Stimulated activated CD8-positive, alpha-beta memory T cell treated with anti-CD3 and anti-CD28 coated beads, Interleukin-7, amount 100 ng/mL, for 24 hours (primary cell): ENCODE measurements around the gene CNTLN.
"Not testable (repeated sequence)": the region's sequence is repeated elsewhere in the genome, so short reads cannot be mapped to it uniquely, and the experiment has no call there.

Source experiments
- DNase-seq: peaks from one replicate; pipeline ENCODE4 v3.0.0-alpha.2; 2020; ENCODE audit warnings: low read depth

Gene CNTLN

DNA sequence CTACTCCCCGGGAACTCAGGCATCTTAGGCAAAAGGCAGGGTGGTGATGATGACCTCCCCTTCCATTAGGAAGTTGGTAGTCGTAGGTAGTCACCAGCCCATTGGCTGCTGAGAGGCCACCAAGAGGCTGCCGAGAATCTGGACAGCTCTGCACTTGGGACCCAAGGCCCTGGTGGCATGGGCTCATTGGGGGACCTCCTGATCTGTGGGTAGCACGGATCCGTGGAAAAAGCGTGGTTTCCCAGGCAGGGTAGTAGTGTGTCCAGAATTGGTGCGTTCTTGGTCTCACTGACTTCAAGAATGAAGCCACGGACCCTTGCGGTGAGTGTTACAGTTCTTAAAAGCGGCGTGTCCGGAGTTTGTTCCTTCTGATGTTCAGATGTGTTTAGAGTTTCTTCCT, 158.8 kb downstream of the CNTLN start:
- DNase-seq: no peak

DNA sequence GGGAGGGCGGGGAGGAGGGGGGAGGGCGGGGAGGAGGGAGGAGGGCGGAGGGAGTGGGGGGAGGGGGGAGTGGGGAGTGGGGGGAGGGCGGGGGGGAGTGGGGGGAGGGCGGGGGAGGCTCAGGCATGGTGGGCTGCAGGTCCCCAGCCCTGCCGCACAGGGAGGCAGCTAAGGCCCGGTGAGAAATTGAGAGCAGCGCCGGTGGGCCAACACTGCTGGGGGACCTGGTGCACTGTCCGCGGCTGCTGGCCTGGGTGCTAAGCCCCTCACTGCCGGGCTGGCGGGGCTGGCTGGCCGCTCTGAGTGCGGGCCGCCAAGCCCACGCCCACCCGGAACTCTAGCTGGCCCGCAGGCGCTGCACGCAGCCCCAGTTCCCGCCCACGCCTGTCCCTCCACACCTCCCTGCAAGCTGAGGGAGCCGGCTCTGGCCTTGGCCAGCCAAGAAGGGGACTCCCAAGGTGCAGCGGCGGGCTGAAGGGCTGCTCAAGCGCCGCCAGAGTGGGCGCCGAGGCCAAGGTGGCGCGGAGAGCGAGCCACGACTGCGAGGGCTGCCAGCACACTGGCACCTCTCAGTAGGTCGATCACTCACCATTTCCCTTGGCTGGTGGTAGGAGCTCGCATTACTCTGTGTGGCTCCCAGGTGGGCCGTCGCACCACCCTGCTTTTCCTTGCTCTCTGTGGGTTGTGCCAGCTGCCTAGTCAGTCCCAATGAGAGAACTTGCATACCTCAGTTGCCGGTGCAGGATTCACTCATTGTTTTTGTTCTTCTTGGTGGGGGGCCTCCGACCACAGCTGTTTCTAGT, 160.2 kb downstream of the CNTLN start:
- no peak for DNase-seq

DNA sequence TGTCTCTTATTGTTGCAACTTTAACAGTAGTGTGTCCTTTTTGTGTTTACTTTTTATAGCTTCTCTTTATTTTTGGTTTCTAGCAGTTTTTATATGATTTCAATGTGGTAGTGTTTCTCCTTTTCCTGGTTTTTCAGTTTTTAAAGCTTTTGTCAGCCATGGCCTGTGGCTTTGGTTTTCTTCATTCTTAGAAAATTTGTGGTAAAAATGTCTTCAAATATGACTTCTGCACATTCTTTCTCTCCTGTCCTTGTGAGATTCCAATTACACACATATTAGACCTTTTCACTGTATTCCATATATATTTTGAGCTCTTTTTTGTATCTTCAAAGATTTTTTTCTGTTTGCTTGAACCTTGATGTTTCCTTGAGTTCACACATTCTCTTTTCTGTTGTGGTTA, 180.5 kb downstream of the CNTLN start:
- DNase-seq: no peak

DNA sequence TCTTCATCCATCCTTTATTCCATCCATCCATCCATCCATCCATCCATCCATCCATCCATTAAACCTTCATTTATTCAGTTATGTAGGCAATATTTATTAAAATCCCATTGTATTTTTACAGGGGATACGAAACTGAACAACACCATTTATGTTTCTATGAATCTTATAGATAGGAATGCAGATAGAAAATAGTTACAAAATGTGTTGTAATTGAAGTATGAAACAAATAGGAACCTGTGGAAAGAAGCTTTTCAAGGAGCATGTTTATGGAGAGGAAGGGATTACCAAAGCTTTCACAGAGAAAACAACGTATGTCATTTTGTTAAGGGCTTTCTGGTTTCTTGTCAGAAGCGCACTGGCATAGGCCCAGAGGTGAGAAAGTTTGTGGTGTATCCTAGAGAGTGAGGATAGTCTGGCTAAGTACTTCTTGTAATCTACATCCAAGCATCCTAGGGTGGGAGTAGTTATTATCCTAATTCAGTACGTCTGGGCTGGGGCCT, 184.0 kb downstream of the CNTLN start:
- DNase-seq: no peak

DNA sequence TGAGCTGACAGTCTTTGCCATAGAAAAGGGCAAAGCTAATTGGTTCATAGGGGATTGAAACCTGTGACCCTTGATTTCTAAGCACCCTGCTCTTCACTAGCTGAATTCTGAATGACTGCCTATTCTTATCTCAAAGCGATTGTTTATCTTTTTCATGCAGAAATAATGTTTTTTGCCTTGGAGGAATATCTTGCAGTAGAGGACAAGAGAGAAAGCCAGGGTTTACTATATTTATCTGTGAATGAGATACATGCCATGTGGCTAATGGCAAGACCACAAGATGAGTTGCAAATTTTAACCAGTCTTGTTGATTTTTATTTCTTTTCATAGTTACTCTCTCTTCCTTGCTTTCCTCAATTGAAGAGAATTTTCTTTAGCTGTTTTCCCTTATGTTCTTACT, 185.0 kb downstream of the CNTLN start:
- DNase-seq: no peak

DNA sequence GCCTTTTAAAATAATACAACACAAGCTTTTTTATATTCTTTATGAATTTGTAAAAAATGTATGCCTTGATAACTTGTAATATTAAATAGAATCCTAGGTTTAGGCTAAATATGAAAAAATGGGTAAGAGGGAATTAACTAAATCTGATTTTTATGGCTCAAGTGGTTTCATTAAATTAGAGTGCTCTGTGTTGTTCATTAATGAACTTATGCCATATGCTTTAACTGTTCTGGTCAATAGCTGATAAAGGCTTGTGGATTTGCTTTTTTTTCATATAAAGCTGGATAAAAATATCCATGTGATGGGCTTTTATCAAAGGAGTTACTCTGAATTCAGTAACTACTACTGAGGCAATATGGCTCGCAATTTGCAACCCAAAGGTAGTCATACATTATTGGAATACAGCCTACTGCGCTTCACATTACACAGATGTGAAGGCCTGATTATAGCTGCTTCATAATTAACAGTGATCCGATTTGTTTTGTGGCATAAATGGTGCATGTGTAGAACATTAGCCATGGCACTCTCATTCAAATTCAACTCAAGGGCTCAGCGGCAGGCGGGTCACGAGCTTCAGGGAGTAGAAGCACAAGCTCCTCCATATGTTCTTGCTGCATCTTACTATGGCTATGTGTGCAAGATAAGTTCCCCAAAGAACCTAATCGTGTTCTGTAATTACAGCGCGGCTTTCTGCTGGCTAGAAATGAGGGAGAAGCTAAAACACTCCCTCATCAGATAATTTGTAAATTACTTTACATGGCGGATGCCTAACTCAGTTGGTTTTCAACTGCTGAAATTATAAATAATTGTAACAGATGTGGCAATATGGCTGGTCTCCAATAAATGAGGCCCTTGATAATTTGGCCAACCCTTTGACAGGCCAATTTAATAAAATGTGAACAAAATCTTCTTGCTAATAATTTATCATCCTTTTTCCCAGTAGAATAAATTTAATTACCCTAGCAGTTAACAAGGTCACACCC, 188.3 kb downstream of the CNTLN start:
- no peak for DNase-seq

DNA sequence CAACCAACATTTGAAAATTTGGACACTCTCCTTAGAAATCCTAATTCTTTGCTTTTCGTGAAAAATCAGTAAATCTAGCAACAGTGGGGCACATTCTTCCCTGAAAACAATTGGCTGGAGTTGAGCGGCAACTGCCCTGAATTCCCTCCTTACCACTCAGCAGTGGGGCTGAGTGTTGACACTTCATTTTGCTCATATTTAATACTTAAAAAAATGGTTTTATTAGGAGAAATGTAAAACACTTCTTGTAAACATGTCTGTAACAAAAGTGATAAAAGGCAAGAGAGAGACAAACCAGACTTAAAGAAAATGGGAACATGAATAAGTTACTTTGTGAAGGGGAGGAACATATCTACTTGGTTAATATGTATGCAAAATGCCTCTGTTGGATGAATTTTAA, 193.5 kb downstream of the CNTLN start:
- DNase-seq: no peak

DNA sequence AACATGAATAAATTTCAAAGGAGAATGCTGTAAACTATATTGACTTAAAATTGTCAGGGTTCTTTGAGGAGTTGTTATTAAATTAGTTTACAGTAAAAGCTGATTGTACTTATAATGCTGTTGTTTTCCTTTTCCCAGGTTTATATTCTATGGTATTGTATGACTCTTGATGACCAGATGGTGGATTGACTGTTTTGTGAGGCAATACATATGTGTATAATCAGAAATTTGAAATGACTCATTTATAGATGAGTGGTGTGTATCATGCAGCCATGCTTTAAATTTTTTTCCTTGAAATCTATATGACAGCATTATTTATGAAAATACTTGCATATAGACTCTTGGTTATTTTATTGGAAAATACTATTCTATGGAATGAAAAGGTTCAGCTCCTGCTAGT, 195.3 kb downstream of the CNTLN start:
- DNase-seq: no peak

DNA sequence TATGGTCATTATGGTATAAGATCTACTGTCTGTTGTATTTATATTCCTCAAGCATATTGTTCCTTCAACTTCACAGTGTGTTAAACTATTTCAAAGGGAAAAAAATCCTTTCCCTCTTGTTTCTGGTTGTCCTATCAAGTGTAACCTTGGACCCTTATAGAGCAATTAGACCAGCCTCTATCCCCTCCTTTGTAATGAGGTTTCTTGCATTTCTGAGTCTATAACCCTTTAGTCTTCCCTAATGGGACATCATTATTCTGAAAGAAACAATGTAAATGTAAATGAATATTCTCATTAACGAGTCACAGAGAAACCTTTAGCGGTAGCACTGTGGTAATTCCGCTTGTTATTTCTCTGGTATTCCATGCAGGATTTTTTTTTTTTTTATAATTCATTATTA, 197.3 kb downstream of the CNTLN start:
- no peak for DNase-seq

DNA sequence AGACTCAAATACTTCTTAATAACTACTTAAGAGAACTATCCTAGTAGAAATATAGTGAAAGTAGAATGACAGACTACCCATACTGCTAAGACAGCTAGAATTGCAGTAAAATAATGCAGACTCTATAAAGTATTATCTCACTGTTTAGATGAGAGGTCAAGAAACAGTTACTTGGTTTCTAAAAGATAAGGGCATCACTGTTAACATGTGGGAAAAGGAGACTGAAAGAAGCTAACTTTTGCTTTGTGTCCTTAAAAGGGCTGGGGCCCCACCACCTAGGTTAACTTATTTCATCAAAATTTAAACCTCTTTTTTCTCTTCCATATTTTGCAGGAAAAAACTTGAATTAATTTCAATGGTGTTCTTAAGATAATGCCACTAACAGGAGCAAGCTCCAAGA, 204.3 kb downstream of the CNTLN start:
- DNase-seq: no peak

DNA sequence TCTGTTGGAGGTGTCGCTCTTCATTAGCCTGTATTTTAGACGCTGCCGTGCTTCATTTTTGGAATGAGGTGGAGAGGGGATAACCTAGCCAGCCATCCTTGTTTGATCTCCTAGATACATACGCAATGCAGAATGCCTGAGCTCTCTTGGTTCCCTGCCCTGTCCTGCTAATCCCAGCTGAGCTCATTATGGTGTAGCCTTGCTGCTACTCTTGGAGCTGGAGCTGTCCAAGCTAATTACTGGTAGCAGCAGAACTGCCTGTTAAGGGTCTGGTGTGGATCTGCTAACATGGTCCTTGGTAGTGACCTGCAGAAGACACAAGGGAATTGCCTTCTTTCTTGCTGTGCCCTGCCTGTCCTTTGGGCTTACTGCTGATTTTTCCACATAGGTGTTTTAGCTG, 207.9 kb downstream of the CNTLN start:
- no peak for DNase-seq

DNA sequence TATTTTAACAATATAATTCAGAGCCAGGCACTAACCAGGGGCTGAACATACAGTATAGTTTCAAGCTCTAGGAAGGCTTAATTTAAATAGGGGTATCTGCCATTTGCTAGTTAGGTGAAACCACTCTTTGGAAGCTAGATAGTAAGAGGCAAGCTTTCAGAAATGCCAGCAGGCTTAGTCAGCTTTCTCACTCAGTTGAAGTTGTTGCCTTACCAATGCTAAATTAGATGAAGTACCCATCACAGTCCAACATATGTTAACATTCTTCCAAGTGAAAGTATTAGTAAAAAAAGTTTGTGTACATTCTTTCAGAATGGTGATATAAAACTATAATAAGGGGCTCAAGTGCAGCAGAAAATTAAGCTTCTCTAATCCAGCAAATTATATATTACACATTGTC, 215.0 kb downstream of the CNTLN start:
- DNase-seq: no peak

DNA sequence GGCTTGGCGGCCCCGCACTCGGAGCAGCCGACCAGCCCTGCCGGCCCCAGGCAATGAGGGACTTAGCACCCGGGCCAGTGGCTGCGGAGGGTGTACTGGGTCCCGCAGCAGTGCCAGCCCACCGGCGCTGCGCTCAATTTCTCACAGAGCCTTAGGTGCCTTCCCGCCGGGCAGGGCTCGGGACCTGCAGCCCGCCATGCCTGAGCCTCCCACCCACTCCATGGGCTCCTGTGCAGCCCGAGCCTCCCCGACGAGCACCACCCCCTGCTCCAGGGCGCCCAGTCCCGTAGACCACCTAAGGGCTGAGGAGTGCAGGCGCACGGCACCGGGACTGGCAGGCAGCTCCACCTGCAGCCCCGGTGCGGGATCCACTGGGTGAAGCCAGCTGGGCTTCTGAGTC, 219.2 kb downstream of the CNTLN start:
- not testable (repeated sequence) for DNase-seq

DNA sequence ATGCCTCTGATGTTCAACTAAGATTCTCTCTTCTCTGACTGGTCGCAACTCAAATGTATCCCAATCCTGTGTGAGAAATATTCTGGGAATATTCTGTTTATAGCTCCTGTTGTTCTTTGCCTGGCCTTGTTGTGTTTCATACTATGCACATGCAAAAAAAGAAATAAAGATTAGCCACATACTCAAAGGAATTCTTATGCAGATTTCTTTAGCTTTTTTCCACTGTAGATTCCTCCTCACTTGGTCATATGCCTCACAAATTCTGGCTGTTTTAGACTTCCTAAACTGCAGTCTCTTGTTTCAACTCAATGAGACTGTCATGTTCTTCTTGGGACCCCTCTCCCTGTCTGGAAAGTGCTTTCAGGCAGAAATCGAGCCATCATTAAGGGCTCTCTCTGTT, 226.5 kb downstream of the CNTLN start:
- DNase-seq: no peak

DNA sequence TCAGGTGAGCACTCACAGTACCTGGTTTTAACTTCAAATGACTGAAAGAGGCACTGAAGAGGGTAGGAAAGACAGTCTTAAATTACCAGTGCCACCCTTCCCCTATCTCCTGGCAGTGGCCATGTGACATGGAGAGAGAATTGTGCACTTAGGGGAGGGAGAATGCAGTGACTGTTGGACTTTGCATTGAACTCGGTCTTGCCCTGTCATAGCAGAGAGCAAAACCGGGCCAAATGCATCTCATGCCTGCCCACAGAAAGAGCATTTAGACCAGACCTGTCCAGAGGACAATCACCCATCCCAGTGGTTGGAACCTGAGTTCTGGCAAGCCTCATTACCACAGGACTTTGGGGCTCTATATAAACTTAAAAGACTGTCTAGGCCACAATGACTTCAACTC, 232.2 kb downstream of the CNTLN start:
- DNase-seq: no peak

DNA sequence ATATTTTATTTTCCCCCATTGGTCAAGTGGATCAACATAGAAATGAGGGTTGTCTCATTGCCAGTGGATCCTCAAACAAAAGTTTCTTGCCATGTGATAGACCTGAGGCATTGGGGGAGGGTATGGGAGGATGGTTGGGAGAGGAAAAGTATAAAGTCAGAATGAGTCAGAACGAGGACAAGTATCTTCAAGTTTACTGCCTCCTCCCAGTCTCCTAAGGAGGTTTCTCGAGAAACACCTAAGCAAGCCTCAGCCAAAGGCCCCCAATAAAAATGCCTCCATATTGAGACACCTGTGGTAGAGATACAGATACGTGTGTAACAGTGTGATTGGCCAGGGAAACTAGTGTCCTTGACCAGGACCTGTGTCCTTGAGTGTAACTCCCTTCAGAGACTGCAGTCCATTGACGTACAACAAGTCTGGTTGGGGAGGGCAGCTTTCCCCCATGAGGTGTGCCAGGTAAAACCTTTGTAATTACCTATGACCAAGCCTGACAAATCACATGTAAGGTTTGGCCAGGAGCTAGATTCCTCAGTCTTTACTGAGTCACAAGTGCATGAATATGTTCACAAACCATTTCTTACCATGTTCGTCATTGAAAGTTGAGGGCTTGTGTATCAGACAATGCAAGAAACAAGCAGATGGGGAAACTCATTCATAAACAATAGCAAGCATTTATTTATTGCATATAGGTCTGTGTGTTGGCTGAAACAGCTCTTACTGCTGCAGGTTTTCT, 245.5 kb downstream of the CNTLN start:
- no peak for DNase-seq

DNA sequence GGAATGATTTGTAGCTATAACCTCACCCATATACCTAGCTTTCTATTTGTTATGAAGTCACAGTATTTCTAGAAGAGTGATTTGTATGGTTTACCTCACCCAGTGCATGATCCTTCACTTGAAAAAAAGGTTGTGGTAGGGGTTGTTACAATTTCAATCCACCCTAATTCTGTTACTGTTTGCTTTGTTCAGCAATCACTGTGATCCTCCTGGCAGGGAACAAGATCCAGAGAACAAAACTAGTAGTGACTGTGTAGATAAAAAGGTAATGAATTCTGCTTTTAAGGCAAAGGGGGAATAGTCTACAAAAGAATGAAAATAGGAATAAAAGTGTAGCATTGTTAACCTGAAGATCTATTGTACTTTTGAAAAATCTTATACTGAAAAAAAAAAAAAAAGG, 252.7 kb downstream of the CNTLN start:
- no peak for DNase-seq

DNA sequence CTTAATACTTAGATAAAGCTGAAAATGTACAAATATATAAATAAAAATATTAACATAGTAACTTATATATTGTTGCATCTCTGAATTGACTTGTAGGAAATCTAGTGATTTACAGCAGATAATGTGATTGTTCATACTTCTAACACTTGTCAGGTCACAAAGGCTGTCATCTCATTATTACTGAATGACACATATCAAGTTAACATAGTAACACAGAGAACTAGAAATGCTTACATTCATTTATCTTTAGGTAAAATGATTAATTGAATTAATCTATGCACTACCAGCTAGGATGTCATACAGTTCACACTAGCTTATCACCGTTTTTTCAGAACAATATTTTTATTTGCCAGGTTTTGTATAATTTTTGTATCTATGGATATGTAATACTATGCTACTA, 254.2 kb downstream of the CNTLN start:
- no peak for DNase-seq

DNA sequence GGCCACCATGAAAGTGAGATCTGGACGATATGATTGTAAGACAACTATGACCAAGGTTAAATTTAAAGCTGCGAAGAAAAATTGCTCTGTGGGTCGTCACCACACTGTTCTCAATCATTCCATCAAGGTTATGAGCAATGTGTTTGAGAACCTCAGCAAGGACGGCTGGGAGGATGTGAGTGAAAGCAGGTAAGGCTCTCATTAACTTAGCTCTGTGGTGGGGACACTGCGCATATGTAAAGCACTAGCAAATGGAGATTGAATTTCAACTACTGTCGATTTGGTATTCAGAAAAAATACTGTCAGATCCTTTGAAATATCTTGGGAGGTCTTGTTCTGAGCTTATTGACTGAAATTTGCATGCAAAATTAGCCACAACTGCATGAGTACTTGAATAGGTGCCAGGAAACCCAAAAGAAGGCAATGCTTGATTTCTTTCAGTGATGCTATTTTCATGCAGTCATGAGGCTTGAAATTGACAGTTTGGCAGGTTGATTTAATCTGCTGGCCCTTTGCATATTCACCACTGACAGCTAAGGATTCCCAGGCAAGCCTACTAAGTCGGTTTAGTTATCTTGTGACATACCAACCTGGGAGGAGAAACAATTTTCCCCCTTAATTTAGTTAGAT, 260.2 kb downstream of the CNTLN start:
- no peak for DNase-seq

DNA sequence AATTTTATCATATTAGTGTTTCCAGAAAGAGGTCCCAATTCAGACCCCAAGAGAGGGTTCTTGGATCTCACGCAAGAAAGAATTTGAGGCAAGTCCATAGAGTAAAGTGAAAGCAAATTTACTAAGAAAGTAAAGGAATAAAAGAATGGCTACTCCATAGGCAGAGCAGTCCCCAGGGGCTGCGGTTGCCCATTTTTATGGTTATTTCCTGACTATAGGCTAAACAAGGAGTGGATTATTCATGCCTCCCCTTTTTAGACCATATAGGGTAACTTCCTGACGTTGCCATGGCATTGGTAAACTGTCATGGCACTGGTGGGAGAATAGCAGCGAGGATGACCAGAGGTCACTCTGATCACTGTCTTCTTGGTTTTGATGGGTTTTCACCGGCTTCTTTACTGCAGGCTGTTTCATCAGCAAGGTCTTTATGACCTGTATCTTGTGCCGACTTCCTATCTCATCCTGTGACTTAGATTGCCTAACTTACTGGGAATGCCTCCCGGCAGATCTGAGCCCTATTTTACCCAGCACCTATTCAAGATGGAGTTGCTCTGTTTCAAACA, 262.4 kb downstream of the CNTLN start:
- DNase-seq: not testable (repeated sequence)

DNA sequence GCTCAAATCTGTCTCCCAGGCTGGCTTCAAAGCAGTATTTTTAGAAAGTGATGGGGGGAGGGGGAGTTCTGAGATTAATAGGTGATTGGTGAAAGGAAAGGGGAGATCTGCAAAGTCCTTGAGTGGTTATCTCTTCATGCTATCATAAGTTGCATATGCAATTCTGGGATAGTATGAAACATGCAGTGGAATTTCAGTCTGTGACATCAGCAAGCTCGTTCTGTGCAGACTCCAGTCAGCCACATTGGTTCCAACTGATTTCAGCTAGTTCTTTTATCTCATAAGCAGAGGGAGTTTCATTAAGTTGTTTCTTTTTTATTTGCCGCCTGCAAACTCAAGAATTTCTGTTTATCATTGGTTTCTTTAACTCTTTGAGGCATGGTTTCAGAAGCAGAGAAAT, 263.5 kb downstream of the CNTLN start:
- DNase-seq: no peak

DNA sequence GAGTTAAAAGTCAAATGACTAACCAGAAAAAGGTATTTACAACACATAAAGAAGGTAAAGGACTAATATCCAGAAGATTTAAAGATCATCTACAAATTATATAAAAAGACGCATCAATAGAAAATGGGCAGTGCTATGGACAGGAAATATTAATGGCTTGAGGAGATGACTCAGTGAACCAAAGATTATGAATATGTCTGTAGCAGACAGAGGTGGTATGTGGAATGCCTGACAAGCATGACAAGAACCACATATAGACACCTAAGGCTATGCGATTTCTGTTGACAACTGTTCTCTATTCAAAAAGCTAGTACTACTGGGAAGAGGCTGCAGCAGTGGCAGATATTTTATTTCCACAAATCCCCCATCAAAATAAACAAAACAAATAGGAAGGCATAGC, 267.0 kb downstream of the CNTLN start:
- no peak for DNase-seq
